NCI-H1694 treated with DMSO at 0.1 percent for 48 hours (cell line): ENCODE results near the gene RABL6.
A peak's percentile ranks its signal among the peaks of the same experiment; 100 is the strongest.
"Not testable (repeated sequence)": the region's sequence is repeated elsewhere in the genome, so short reads cannot be mapped to it uniquely, and the experiment has no call there.

Source experiments
- DNase-seq: peaks from one replicate; lab custom pipeline; 2025; lab: John Stamatoyannopoulos, UW

Gene RABL6

GRCh38 chr9:136882109-136882946, 74.6 kb downstream of the RABL6 start:
- no peak for DNase-seq

DNA sequence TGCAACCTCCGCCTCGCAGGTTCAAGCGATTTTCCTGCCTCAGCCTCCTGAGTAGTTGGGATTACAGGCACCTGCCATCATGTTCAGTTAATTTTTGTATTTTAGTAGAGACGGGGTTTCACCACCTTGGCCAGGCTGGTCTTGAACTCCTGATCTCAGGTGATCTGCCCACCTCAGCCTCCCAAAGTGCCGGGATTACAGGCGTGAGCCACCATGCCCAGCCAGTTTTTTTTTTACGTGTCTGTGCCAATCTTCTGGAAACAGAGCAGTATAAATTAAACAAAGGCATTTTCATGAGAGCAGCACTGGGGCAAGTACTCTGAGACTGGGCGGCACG, 75.2 kb downstream of the RABL6 start:
- DNase-seq = not testable (repeated sequence)

DNA sequence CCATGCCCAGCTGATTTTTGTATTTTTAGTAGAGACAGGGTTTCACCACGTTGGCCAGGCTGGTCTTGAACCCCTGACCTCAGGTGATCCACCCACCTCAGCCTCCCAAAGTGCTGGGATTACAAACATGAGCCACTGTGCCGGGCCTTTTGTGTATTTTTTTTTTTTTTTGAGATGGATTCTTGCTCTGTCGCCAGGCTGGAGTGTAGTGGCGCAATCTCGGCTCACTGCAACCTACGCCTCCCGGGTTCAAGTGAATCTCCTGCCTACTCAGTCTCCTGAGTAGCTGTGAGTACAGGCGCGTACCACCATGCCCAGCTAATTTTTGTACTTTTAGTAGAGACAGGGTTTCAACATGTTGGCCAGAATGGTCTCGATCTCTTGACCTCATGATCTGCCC, 75.9 kb downstream of the RABL6 start:
- not testable (repeated sequence) for DNase-seq

DNA sequence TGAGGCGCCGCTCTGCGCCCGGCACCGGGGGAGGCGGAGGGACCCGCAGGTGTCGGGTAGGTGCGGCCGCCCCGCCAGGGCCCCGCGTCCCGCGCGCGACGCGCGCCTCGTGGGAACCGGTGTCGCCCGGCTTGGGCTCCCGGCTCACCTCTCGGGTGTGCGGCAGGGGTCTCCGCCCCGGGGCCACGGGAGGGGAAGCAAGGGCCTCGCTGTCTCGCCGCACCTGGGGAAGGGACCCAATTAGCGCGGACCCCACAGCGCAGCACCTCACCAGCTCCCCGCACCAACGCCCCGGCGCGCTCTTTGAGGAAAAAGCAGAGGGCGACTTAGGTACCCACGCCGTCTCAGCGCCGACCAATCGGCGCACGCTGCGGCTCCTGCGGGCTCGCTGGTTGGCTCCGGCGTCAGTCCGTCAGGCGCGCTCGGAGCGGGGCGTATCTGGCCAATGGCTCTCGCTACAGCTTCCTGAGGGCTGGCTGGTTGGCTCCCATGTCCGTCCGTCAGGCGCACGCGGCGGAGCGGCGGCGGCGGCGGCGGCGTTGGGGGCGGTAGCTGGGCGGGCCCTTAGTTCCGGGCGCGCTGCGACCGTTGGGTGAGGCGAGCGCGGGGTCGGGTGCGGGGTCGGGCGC, 78.3 kb downstream of the RABL6 start, which contains the start of gene TRAF2:
Gene TRAF2 (plus strand): TSS at position 567 of the 629 bp plus-strand sequence. CDS start 12,225 bp downstream, outside the sequence.
- peak; percentile 90 for DNase-seq

- DNase-seq = no peak
Observed at GRCh38 chr9:136886610-136887597, 79.2 kb downstream of the RABL6 start.

- no peak for DNase-seq
Observed at GRCh38 chr9:136888454-136888853, 80.7 kb downstream of the RABL6 start.

DNA sequence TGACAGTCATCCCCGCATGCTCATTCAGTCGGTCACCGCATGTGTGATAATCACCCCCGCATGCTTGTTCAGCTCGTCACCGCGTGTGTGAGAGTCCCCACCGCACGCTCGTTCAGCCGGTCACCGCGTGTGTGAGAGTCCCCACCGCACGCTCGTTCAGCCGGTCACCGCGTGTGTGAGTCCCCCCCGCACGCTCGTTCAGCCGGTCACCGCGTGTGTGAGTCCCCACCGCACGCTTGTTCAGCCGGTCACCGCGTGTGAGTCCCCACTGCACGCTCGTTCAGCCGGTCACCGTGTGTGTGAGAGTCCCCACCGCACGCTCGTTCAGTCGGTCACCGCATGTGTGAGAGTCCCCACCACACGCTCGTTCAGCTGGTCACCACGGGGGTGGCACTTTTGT, 82.1 kb downstream of the RABL6 start:
- no peak for DNase-seq

- DNase-seq = no peak
Observed at GRCh38 chr9:136890661-136891060, 82.9 kb downstream of the RABL6 start.
